C4-2B (cell line): ENCODE results near the gene CMPK2.
A peak's percentile ranks its signal among the peaks of the same experiment; 100 is the strongest.
"Not testable (repeated sequence)": the region's sequence is repeated elsewhere in the genome, so short reads cannot be mapped to it uniquely, and the experiment has no call there.

Experiments used
- H3K27ac ChIP-seq: fragments of 450-650 bp; 2 replicates; pipeline ENCODE4 v1.5.1; 2017
- ZFX ChIP-seq: fragments of 450-650 bp; IDR thresholded peaks from 2 replicates; pipeline ENCODE4 v1.6.1; 2017
- TF ChIP-seq, protein P1 (sequence below): fragments of 450-650 bp; conservative IDR thresholded peaks from 2 replicates; pipeline ENCODE4 v1.5.1; 2017; ENCODE audit warnings: mild to moderate bottlenecking

Gene CMPK2

DNA sequence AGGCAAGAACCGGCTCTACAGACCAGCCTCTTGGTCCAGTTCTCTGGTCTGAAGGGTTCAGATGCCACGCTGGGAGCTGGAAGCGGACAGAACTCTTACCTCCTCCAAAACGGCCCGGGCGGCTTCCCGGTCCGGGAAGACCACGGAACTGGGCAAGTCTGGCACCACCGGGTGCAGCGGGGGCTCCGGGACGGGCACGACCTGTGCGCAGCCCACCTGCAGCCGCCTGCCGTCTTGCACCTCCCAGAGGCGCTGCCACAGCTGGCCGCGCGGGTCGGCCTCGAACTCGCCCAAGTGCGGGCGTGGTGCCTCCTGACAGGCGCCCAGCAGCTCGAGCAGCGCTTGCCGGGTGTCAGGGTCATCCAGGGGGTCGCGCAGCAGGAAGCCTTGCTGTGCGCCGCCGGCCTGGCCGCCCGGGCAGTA lies 773 bp downstream of the CMPK2 start:
- H3K27ac ChIP-seq, result peak overlapping the region; percentile 65; the same call in 1 of the 2 replicates

DNA sequence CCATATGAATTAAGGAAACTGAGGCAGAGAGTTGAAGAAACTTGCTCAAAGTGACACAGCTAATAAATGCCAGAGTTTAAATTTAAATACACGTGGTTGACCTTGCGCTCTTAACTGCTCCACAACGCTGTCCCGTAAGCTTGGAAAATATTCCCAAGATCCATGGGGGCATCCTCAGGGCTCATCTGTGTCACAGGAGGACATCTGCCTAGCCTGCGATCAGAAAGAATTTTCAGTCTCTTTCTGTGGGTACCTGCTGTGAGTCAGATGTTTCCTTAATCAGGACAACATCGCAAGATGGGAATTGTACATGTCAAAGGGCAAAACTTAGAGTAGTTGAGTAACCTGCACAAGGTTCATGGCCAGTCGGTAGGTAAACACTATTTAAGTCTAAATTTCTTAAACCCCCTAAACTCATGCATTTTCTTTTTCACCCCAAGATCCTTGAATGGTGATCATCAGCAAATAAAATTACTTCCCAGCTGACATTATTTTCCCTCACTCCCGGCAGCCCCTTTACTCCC lies 1.4 kb downstream of the CMPK2 start:
- H3K27ac ChIP-seq, result no peak overlapping the region

More for the DNA sequence above, 773 bp downstream of the CMPK2 start:
- TF ChIP-seq ZFX, result no peak
- TF ChIP-seq, protein P1, sequence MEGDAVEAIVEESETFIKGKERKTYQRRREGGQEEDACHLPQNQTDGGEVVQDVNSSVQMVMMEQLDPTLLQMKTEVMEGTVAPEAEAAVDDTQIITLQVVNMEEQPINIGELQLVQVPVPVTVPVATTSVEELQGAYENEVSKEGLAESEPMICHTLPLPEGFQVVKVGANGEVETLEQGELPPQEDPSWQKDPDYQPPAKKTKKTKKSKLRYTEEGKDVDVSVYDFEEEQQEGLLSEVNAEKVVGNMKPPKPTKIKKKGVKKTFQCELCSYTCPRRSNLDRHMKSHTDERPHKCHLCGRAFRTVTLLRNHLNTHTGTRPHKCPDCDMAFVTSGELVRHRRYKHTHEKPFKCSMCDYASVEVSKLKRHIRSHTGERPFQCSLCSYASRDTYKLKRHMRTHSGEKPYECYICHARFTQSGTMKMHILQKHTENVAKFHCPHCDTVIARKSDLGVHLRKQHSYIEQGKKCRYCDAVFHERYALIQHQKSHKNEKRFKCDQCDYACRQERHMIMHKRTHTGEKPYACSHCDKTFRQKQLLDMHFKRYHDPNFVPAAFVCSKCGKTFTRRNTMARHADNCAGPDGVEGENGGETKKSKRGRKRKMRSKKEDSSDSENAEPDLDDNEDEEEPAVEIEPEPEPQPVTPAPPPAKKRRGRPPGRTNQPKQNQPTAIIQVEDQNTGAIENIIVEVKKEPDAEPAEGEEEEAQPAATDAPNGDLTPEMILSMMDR, result no peak

DNA sequence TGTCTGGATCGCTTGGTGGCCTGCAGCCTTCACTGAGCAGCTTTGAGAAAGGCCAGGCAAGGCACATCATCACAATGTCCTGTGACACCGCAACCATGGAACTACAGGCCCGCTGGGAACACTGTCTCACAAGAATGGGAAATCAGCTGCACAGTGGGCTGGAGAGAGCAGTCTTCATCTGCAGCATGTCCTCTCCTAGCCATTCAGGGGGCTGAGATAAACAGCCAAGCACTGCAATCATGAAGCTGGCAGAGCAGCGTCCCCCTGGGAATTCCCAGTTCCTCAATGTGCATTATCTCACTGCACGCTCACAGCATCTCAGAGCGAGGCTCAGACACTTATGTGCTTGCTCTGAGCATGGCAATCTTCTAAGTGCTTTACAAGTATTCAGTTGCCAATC lies 1.9 kb downstream of the CMPK2 start:
- no peak overlapping the region for H3K27ac ChIP-seq
- TF ChIP-seq, protein P1, result no peak
- TF ChIP-seq ZFX, result no peak

More for the DNA sequence above, 1.4 kb downstream of the CMPK2 start:
- TF ChIP-seq ZFX, result no peak
- TF ChIP-seq, protein P1, result no peak

DNA sequence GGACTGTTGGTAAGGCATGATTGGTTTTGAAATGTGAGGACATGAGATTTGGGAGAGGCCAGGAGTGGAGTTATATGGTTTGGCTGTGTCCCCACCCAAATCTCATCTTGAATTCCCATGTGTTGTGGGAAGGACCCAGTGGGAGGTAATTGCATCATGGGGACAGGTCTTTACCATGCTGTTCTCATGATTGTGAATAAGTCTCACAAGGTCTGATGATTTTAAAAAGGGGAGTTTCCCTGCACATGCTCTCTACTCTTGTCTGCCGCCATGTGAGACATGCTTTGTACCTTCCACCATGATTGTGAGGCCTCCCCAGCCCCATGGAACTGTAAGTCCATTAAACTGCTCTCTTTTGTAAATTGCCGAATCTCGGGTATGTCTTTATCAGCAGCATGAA lies 5.4 kb downstream of the CMPK2 start:
- no peak for TF ChIP-seq ZFX
- TF ChIP-seq, protein P1, result no peak
- no peak overlapping the region for H3K27ac ChIP-seq

DNA sequence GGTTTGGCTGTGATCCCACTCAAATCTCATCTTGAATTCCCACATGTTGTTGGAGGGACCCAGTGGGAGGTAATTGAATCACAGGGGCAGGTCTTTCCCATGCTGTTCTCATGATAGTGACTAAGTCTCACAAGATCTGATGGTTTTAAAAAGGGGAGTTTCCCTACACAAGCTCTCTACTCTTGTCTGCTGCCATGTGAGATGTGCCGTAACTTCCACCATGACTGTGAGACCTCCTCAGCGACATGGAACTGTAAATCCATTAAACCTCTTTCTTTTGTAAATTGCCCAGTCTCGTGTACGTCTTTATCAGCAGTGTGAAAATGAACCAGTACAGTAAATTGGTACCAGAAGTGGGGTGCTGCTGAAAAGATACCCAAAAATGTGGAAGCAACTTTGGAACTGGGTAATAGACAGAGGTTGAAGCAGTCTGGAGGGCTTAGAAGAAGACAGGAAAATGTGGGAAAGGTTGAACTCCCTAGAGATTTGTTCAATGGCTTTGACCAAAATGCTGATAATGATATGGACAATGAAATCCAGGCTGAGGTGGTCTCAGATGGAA lies 7.2 kb downstream of the CMPK2 start:
- not testable (repeated sequence) for H3K27ac ChIP-seq

DNA sequence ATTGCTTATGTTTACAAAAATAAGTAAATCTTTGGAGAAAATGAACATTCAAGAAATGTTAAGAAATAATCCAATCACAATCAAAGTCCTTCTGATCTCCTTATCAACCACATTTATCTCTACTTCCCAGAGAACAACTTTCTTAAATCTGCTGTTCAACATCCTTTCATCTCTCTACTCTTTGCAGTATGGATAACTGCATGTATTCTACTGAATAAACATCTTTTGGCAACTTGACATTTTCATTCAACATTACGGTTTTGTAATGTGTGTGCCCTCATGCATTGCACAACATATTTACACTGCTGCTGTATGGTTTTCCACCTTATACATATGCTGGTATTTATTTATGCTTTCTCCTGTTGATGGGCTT lies 9.2 kb downstream of the CMPK2 start:
- no peak for TF ChIP-seq ZFX
- TF ChIP-seq, protein P1, result no peak
- H3K27ac ChIP-seq, result no peak overlapping the region

DNA sequence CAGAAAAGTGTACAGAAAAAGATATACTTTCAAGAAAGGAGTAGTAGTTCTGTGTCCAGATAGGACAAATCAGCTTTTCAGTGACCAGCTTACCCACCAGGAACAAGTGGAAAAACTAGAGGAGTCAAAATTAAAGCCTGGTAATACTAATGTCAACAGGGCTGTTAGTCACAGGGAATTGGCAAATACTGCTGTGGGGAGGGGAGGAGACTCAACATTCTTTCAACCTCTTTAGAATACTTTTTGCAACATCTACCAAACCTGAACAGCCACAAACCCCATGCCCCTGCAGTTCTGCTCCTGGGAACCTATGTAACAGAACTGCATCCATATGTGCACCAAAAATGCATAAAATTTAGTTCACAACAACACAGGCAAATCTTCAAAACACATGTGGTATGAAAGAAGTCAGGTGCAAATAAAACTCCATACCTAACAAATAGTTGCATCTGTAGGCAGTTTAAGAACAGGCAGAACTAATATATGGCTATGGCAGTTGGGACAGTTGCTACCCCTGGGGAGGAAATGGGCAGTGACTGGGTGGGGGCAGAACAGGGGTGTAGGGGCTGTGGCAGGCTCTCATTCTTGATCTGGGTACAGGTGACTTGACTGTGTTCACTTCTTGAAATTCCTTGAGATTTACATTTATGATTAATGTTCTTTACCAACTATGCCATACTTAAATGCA lies 9.7 kb downstream of the CMPK2 start:
- TF ChIP-seq ZFX, result no peak
- TF ChIP-seq, protein P1, result no peak
- no peak overlapping the region for H3K27ac ChIP-seq
